Common myeloid progenitor, CD34-positive (primary cell): ENCODE results near the gene HSD3B2.

Source experiments
- CTCF ChIA-PET: fragments of 350-600 bp; sonication (Branson Sonifier 250); formaldehyde crosslinking; loops from one replicate; lab custom pipeline; 2021; ENCODE audit warnings: antibody characterized with exemption; lab: Charles Lee
- POLR2A ChIA-PET: fragments of 350-600 bp; sonication (Branson Sonifier 250); formaldehyde crosslinking; loops from one replicate; lab custom pipeline; 2021; ENCODE audit warnings: antibody characterized with exemption; lab: Charles Lee
- DNase-seq, 3 donors: peaks; one replicate each; pipeline versions ENCODE4 v3.0.0 to v3.0.0-alpha.2; 2013
- H3K27ac ChIP-seq, 2 experiments: 1 replicate in 1 of 2; 2 replicates in 1 of 2; pipeline ENCODE4 v1.7.0; 2013; ENCODE audit warnings: inconsistent platforms in 2 of 2, low read length in 2 of 2, mild to moderate bottlenecking in 2 of 2, low read depth in 1 of 2, moderate library complexity in 1 of 2; ENCODE audit not compliant: severe bottlenecking in 2 of 2, insufficient read depth in 1 of 2, poor library complexity in 1 of 2
- H3K27me3 ChIP-seq, 5 experiments: replicated peaks in 2 of 5; 1 replicate in 3 of 5; 2 replicates in 2 of 5; pipeline versions ENCODE4 v1.6.1 to v1.7.0; 2013; ENCODE audit warnings: low read length in 4 of 5, mild to moderate bottlenecking in 2 of 5, moderate library complexity in 2 of 5, inconsistent platforms in 1 of 5; ENCODE audit not compliant: insufficient read depth in 5 of 5, control insufficient read depth in 4 of 5
- H3K36me3 ChIP-seq, 4 experiments: 1 replicate in 2 of 4; 2 replicates in 2 of 4; pipeline versions ENCODE4 v1.6.1 to v1.7.0; 2013; ENCODE audit warnings: low read length in 3 of 4, control low read depth in 1 of 4, mild to moderate bottlenecking in 1 of 4; ENCODE audit not compliant: control insufficient read depth in 4 of 4, insufficient read depth in 4 of 4
- H3K4me1 ChIP-seq, 4 experiments: 1 replicate in 3 of 4; 2 replicates in 1 of 4; pipeline versions ENCODE4 v1.6.1 to v1.7.1; 2013; ENCODE audit warnings: low read length in 3 of 4, mild to moderate bottlenecking in 3 of 4, control low read depth in 1 of 4, inconsistent platforms in 1 of 4, moderate library complexity in 1 of 4; ENCODE audit not compliant: control insufficient read depth in 4 of 4, insufficient read depth in 4 of 4; ENCODE audit errors: control extremely low read depth in 1 of 4
- H3K4me3 ChIP-seq, 7 experiments: 1 replicate in 4 of 7; 2 replicates in 3 of 7; pipeline versions ENCODE4 v1.5.1 to v1.7.0; 2013; ENCODE audit warnings: mild to moderate bottlenecking in 7 of 7, low read length in 6 of 7, moderate library complexity in 6 of 7, inconsistent platforms in 2 of 7, low read depth in 2 of 7, control low read depth in 1 of 7; ENCODE audit not compliant: insufficient read depth in 4 of 7, control insufficient read depth in 1 of 7; ENCODE audit errors: extremely low read depth in 1 of 7
- H3K9me3 ChIP-seq, 5 experiments: 1 replicate in 4 of 5; 2 replicates in 1 of 5; pipeline versions ENCODE4 v1.6.1 to v1.7.1; 2013; ENCODE audit warnings: low read length in 4 of 5, mild to moderate bottlenecking in 2 of 5, inconsistent platforms in 1 of 5, low read depth in 1 of 5, moderate library complexity in 1 of 5; ENCODE audit not compliant: control insufficient read depth in 4 of 5, insufficient read depth in 2 of 5; ENCODE audit errors: control extremely low read depth in 1 of 5
- WGBS: methylation state at CpG from one replicate; pipeline ENCODE4 v1.1.5; 2013; ENCODE audit not compliant: insufficient coverage; 5-methylcytosine and 5-hydroxymethylcytosine counted together

The HSD3B2 gene

DNA sequence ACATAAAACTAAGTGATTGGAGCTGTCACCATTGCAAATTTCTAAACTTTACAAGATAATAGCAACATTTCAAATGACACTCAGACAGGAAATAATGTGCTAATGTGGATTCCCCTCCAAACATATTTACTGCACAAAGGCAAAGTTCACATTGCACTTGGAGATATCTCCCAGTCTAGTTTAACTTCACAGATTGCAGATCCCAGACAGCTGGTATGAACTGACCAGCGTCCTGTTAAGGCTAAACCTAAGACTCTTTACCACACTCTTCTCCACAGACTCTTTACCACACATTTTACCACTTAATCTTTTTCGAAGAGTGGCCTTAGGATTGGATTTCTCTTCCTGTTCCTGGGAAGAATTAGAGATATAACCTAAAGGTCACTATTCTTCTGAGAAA, 51.5 kb downstream of the HSD3B2 start:
- POLR2A ChIA-PET: no interaction called here
- no peaks in the 10 kb centered on the region for H3K27me3 ChIP-seq
- no peak overlapping the region for H3K4me3 ChIP-seq
- WGBS: no CpG with 5 or more reads among the region's 2 CpGs
- no peaks in the 10 kb centered on the region for H3K4me1 ChIP-seq
- H3K9me3 ChIP-seq: no peaks in the 10 kb centered on the region
- DNase-seq: no peak
- CTCF ChIA-PET: interaction anchor here (1.3 to 1.4 kb wide), 2 partner anchors 9 to 10 kb away, joined by 3 to 5 read pairs; no protein-coding TSS in a partner anchor
- no peak overlapping the region for H3K27ac ChIP-seq
- H3K36me3 ChIP-seq: no peaks in the 10 kb centered on the region

DNA sequence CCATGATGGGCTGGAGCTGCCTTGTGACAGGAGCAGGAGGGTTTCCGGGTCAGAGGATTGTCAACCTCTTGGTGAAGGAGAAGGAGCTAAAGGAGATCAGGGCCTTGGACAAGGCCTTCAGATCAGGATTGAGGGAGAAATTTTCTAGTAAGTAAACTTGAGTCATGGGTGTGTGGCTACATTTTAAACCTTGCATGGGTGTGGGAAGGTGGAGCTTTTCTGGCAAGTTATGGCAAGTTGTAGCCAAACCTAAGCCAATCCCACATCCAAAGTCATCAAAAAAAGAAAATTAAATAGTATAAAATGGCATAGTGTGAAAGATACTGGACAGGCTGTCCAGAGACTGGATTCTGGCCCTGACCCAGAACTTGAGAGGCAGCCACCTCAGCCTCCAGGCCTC, 52.3 kb downstream of the HSD3B2 start:
- no peaks in the 10 kb centered on the region for H3K27me3 ChIP-seq
- H3K9me3 ChIP-seq: no peaks in the 10 kb centered on the region
- no peak overlapping the region for H3K4me3 ChIP-seq
- DNase-seq: no peak
- ChIA-PET POLR2A (no interaction called here), CTCF (interaction anchor here (1.3 to 1.4 kb wide), 2 partner anchors 8 to 11 kb away, joined by 3 to 5 read pairs; no protein-coding TSS in a partner anchor)
- H3K4me1 ChIP-seq: no peaks in the 10 kb centered on the region
- WGBS: 100% methylated on average over 1 of the region's 1 CpG
- H3K27ac ChIP-seq: no peak overlapping the region
- no peaks in the 10 kb centered on the region for H3K36me3 ChIP-seq

DNA sequence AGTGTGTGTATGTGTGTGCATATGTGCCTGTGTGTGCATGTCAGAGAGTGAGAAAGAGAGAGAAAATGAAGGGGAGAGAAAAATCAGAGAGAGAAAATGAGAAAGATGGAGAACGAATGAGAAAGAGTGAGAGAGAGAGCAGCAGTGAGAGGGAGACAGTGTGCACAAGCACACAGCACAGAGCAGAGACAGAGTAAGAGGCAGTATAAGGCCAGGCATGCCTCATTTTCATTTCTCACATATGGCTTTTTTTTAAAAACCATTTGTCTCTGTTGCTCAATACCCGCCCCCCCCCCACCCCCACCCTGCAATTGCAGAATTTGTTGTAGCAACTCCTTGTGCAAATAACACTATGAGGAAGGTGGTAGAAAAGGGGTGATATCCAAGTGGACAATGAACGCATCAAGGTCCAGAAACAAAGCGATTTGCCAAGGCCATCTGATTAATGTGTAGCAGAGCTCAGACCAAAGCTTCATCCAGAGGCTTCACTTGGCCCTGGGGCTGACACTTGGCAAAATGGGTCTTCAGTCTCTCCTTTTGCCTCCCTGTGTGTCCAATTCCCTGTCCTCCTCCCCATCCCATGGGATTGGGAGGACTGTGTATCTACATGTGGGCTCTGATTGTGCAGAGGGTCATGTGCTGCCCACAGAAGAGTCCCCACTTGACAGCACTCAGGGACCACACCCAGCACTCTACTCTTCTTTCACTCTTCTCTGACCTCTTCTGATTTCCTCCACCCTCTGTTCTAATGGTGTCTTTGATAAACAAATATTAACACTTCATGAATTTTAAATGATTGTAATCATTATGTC, 53.1 kb downstream of the HSD3B2 start:
- CTCF ChIA-PET: no interaction called here
- POLR2A ChIA-PET: no interaction called here
- Histone ChIP-seq H3K4me3 (no peak overlapping the region), H3K4me1 (no peaks in the 10 kb centered on the region), H3K27me3 (no peaks in the 10 kb centered on the region), H3K9me3 (no peaks in the 10 kb centered on the region), H3K36me3 (no peaks in the 10 kb centered on the region), H3K27ac (no peak overlapping the region)
- no peak for DNase-seq
- 62% methylated on average over 3 of the region's 4 CpGs for WGBS

- no peaks in the 10 kb centered on the region for H3K4me1 ChIP-seq
- WGBS: 80% methylated on average over 1 of the region's 1 CpG
- no peak overlapping the region for H3K4me3 ChIP-seq
- H3K9me3 ChIP-seq: no peaks in the 10 kb centered on the region
- no peaks in the 10 kb centered on the region for H3K27me3 ChIP-seq
- DNase-seq: no peak
- H3K27ac ChIP-seq: no peak overlapping the region
- no peaks in the 10 kb centered on the region for H3K36me3 ChIP-seq
- ChIA-PET POLR2A (no interaction called here), CTCF (no interaction called here)
Measured at GRCh38 chr1:119469741-119470140, 54.8 kb downstream of the HSD3B2 start.

DNA sequence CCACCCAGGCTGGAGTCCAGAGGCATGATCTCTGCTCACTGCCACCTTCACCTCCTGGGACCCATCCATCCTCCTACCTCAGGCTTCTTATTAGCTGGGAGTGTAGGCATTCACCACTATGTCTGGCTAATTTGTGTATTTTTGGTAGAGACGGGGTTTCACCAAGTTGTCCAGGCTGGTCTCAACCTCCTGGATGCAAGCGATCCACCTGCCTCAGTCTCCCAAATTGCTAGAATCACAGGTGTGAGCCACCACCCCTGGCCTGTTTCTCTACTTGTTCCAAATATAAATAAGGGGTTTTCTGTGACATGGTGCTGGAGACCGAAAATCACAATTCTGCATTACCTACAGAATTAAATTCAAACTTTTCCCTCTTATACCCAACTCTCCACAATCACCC, 55.4 kb downstream of the HSD3B2 start:
- Histone ChIP-seq H3K9me3 (no peaks in the 10 kb centered on the region), H3K4me1 (peaks cover 0 to under 1% (median 0%) of the 10 kb centered on the region in 4 experiments), H3K36me3 (no peaks in the 10 kb centered on the region), H3K4me3 (no peak overlapping the region), H3K27me3 (no peaks in the 10 kb centered on the region), H3K27ac (no peak overlapping the region)
- CTCF ChIA-PET: no interaction called here
- 100% methylated on average over 3 of the region's 3 CpGs for WGBS
- POLR2A ChIA-PET: no interaction called here
- DNase-seq: no peak

GRCh38 chr1:119470958-119471357, 56.0 kb downstream of the HSD3B2 start:
- Histone ChIP-seq H3K27ac (no peak overlapping the region), H3K27me3 (no peaks in the 10 kb centered on the region), H3K9me3 (no peaks in the 10 kb centered on the region), H3K4me1 (peaks cover 0 to 4% (median 0%) of the 10 kb centered on the region in 4 experiments), H3K4me3 (no peak overlapping the region), H3K36me3 (no peaks in the 10 kb centered on the region)
- CTCF ChIA-PET: no interaction called here
- POLR2A ChIA-PET: no interaction called here
- DNase-seq: no peak
- WGBS: 98% methylated on average over 7 of the region's 7 CpGs

GRCh38 chr1:119471566-119471965, 56.6 kb downstream of the HSD3B2 start:
- H3K36me3 ChIP-seq: no peaks in the 10 kb centered on the region
- CTCF ChIA-PET: no interaction called here
- no peak for DNase-seq

More at GRCh38 chr1:119471566-119471965, 56.6 kb downstream of the HSD3B2 start:
- H3K9me3 ChIP-seq: no peaks in the 10 kb centered on the region
- H3K4me3 ChIP-seq: no peak overlapping the region
- 98% methylated on average over 4 of the region's 5 CpGs for whole genome bisulfite sequencing
- H3K27me3 ChIP-seq: no peaks in the 10 kb centered on the region
- H3K27ac ChIP-seq: no peak overlapping the region
- POLR2A ChIA-PET: no interaction called here
- H3K4me1 ChIP-seq: peaks cover 0 to 4% (median 0%) of the 10 kb centered on the region in 4 experiments
